Right atrium auricular region (tissue), 2 donors: ENCODE data around the gene TOP3B. TPM values are rescaled to one million over a fixed set of nuclear protein-coding genes. Genes with fewer than 3 reads are reported as not detected.

Source experiments
- DNase-seq: peaks from one replicate; pipeline ENCODE4 v3.0.0-alpha.2; 2019; ENCODE audit warnings: low spot score
- H3K27ac ChIP-seq, 2 donors: fragments of 200-600 bp; sonication (generic); 1 replicate in 1 of 2; 2 replicates in 1 of 2; pipeline ENCODE4 v1.5.1; 2016 to 2019
- H3K27me3 ChIP-seq, 2 donors: fragments of 200-600 bp; sonication (generic); one replicate each; pipeline versions ENCODE4 v1.5.1 to v1.6.0; 2017 to 2019
- H3K36me3 ChIP-seq: fragments of 200-600 bp; sonication (generic); one replicate; pipeline ENCODE4 v1.5.1; 2016
- H3K4me1 ChIP-seq, 2 donors: fragments of 200-600 bp; sonication (generic); one replicate each; pipeline versions ENCODE4 v1.5.1 to v1.6.0; 2017 to 2019
- H3K4me3 ChIP-seq, 2 donors: fragments of 200-600 bp; sonication (generic); 1 replicate in 1 of 2; 2 replicates in 1 of 2; pipeline ENCODE4 v1.5.1; 2017 to 2019; ENCODE audit warnings: mild to moderate bottlenecking in 1 of 2, moderate library complexity in 1 of 2
- H3K9me3 ChIP-seq, 2 donors: fragments of 200-600 bp; sonication (generic); one replicate each; pipeline ENCODE4 v1.5.1; 2019
- CTCF ChIP-seq, 2 donors: fragments of 200-600 bp; sonication (generic); IDR thresholded peaks; one replicate each; pipeline ENCODE4 v1.5.1; 2019; ENCODE audit warnings: antibody characterized with exemption in 2 of 2
- total RNA-seq, 2 donors: library from RNA; depleted of rRNA; stranded (reverse); fragments of >200 nt; gene quantifications; one replicate each; pipeline ENCODE4 v1.1.0, GENCODE V29; 2016

Gene TOP3B
- total RNA-seq, 2 donors from 2014 or later, result 11.5 to 12.3 TPM

GRCh38 chr22:21975273-21975672 is 7.3 kb downstream of the TOP3B start:
- no peaks in the 10 kb centered on the region for H3K4me1 ChIP-seq
- H3K36me3 ChIP-seq, result peaks cover 34% of the 10 kb centered on the region
- no peak overlapping the region for H3K4me3 ChIP-seq
- no peaks in the 10 kb centered on the region for H3K9me3 ChIP-seq
- no peak overlapping the region for H3K27ac ChIP-seq
- no peaks in the 10 kb centered on the region for H3K27me3 ChIP-seq
- no peak for DNase-seq
- no peak for TF ChIP-seq CTCF (IDR thresholded peaks at IDR 0.05)

- H3K36me3 ChIP-seq, result peaks cover 44% of the 10 kb centered on the region
- no peak overlapping the region for H3K27ac ChIP-seq
- H3K4me3 ChIP-seq, result no peak overlapping the region
- no peaks in the 10 kb centered on the region for H3K4me1 ChIP-seq
- H3K27me3 ChIP-seq, result no peaks in the 10 kb centered on the region
- H3K9me3 ChIP-seq, result no peaks in the 10 kb centered on the region
- TF ChIP-seq CTCF (IDR thresholded peaks at IDR 0.05), result no peak
- DNase-seq, result no peak
Measured at GRCh38 chr22:21974058-21974649, 8.4 kb downstream of the TOP3B start.

- peaks cover 57% of the 10 kb centered on the region for H3K36me3 ChIP-seq
- no peaks in the 10 kb centered on the region for H3K9me3 ChIP-seq
- no peak for DNase-seq
- H3K4me3 ChIP-seq, result no peak overlapping the region
- H3K4me1 ChIP-seq, result no peaks in the 10 kb centered on the region
- no peak overlapping the region for H3K27ac ChIP-seq
- no peak for TF ChIP-seq CTCF (IDR thresholded peaks at IDR 0.05)
- H3K27me3 ChIP-seq, result no peaks in the 10 kb centered on the region
Measured at GRCh38 chr22:21972806-21973205, 9.8 kb downstream of the TOP3B start.

- TF ChIP-seq CTCF (IDR thresholded peaks at IDR 0.05), result peak; percentile 60 to 71
- DNase-seq, result no peak
Measured at GRCh38 chr22:21972293-21972779, 10.3 kb downstream of the TOP3B start.

GRCh38 chr22:21971858-21972275 is 10.7 kb downstream of the TOP3B start:
- no peak for DNase-seq
- peaks cover 66% of the 10 kb centered on the region for H3K36me3 ChIP-seq
- no peak overlapping the region for H3K4me3 ChIP-seq
- no peaks in the 10 kb centered on the region for H3K27me3 ChIP-seq
- H3K9me3 ChIP-seq, result no peaks in the 10 kb centered on the region
- H3K27ac ChIP-seq, result no peak overlapping the region
- H3K4me1 ChIP-seq, result no peaks in the 10 kb centered on the region
- TF ChIP-seq CTCF (IDR thresholded peaks at IDR 0.05), result no peak

More at GRCh38 chr22:21972293-21972779, 10.3 kb downstream of the TOP3B start:
- no peaks in the 10 kb centered on the region for H3K4me1 ChIP-seq
- no peak overlapping the region for H3K27ac ChIP-seq
- no peak overlapping the region for H3K4me3 ChIP-seq
- no peaks in the 10 kb centered on the region for H3K9me3 ChIP-seq
- H3K36me3 ChIP-seq, result peaks cover 61% of the 10 kb centered on the region
- no peaks in the 10 kb centered on the region for H3K27me3 ChIP-seq
